Transverse colon (tissue), 4 donors: ENCODE data around the gene OOSP4B. TPM values are rescaled to one million over a fixed set of nuclear protein-coding genes. Genes with fewer than 3 reads are reported as not detected.
"Not testable (repeated sequence)": the region's sequence is repeated elsewhere in the genome, so short reads cannot be mapped to it uniquely, and the experiment has no call there.

Experiments used
- DNase-seq: peaks from one replicate; pipeline ENCODE4 v3.0.0-alpha.2; 2019
- H3K27ac ChIP-seq, 4 donors: fragments of 200-600 bp; sonication (generic); 2 replicates each; pipeline ENCODE4 v1.5.1; 2016 to 2018; ENCODE audit warnings: inconsistent platforms in 4 of 4
- H3K27me3 ChIP-seq: fragments of 200-600 bp; sonication (generic); 2 replicates; pipeline ENCODE4 v1.5.1; 2017; ENCODE audit warnings: inconsistent platforms
- H3K36me3 ChIP-seq, 4 donors: fragments of 200-600 bp; sonication (generic); 2 replicates each; pipeline ENCODE4 v1.5.1; 2017 to 2019; ENCODE audit warnings: inconsistent platforms in 4 of 4
- H3K4me1 ChIP-seq, 4 donors: fragments of 200-600 bp; sonication (generic); 2 replicates each; pipeline ENCODE4 v1.5.1; 2017 to 2020; ENCODE audit warnings: inconsistent platforms in 4 of 4
- H3K4me3 ChIP-seq, 4 donors: fragments of 200-600 bp; sonication (generic); 1 replicate in 1 of 4; 2 replicates in 3 of 4; pipeline versions ENCODE4 v1.5.1 to v1.6.1; 2017 to 2019; ENCODE audit warnings: inconsistent platforms in 4 of 4
- H3K9me3 ChIP-seq, 2 donors: fragments of 200-600 bp; sonication (generic); 2 replicates each; pipeline ENCODE4 v1.5.1; 2017 to 2019; ENCODE audit warnings: inconsistent platforms in 2 of 2
- CTCF ChIP-seq, 5 experiments: fragments of 200-600 bp in 3 of 5; fragments of 450-650 bp in 2 of 5; sonication (generic) in 3 of 5; IDR thresholded peaks; 1 replicate in 2 of 5; 2 replicates in 3 of 5; pipeline ENCODE4 v1.5.1; 2016 to 2017; ENCODE audit warnings: antibody characterized with exemption in 5 of 5, inconsistent platforms in 3 of 5, mild to moderate bottlenecking in 2 of 5, moderate library complexity in 1 of 5
- EP300 ChIP-seq: sonication (generic); formaldehyde crosslinking; IDR thresholded peaks from one replicate; pipeline ENCODE4 v1.6.1; 2017; ENCODE audit warnings: antibody characterized with exemption, low read depth
- POLR2A ChIP-seq: fragments of 450-650 bp; IDR thresholded peaks from one replicate; pipeline ENCODE4 v1.6.1; 2016; ENCODE audit warnings: antibody characterized with exemption, mild to moderate bottlenecking, moderate library complexity
- POLR2AphosphoS5 ChIP-seq, 3 donors: sonication (generic); formaldehyde crosslinking; IDR thresholded peaks; one replicate each; pipeline ENCODE4 v1.6.1; 2016; ENCODE audit warnings: antibody characterized with exemption in 3 of 3
- WGBS, 2 donors: methylation state at CpG; one replicate each; pipeline ENCODE4 v1.1.5; 2018; ENCODE audit warnings: low coverage in 1 of 2; 5-methylcytosine and 5-hydroxymethylcytosine counted together
- in situ Hi-C, 4 donors: fragments of 200-750 bp; cut with MboI; loops; one replicate each; pipeline versions ENCODE4 v1.15.0 to v1.15.1; 2017; ENCODE audit warnings: low sequenced_read_pairs in 3 of 4, low pct_ligation_motif_present in 1 of 4, low pct_unique_long_range_greater_than_20kb in 1 of 4
- intact Hi-C: fragments of 100-400 bp; cut with DNase I; formaldehyde crosslinking; loops from one replicate; pipeline ENCODE4 v1.15.1; 2023; ENCODE audit warnings: low total_unique reads
- total RNA-seq, 4 donors: library from RNA; depleted of rRNA; stranded (reverse); fragments of >200 nt; gene quantifications; one replicate each; pipeline ENCODE4 v1.1.0, GENCODE V29; 2016

OOSP4B gene
- total RNA-seq, 4 donors from 2014 or later: not detected

DNA sequence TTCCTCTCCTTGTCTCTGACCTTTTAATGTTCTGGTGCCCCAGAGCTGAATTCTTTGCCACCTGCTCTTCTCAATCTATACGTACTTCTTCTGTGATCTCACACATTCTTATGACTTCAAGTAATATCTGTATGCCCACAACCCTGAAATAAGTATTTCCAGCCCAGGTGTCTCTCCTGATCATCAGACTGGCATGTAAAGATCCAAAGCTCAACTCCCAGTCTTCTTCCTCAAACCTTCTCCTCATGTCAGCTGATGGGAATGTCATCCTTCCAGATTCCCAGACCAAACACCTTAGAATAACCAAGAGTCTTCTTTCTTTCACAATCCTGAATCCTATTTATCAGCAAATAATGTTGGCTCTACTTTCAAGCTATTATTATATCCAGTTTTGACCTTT, 48.8 kb downstream of the OOSP4B start:
- Histone ChIP-seq H3K4me1 (no peaks in the 10 kb centered on the region), H3K36me3 (no peaks in the 10 kb centered on the region), H3K9me3 (no peaks in the 10 kb centered on the region), H3K4me3 (no peak overlapping the region), H3K27me3 (no peaks in the 10 kb centered on the region), H3K27ac (no peak overlapping the region)
- WGBS, 2 donors: 84 to 90% methylated on average over 1 of the region's 1 CpG
- intact Hi-C loops (no loop called here), in situ Hi-C loops (no loop called here)
- no peak for DNase-seq
- TF ChIP-seq EP300: no peak

DNA sequence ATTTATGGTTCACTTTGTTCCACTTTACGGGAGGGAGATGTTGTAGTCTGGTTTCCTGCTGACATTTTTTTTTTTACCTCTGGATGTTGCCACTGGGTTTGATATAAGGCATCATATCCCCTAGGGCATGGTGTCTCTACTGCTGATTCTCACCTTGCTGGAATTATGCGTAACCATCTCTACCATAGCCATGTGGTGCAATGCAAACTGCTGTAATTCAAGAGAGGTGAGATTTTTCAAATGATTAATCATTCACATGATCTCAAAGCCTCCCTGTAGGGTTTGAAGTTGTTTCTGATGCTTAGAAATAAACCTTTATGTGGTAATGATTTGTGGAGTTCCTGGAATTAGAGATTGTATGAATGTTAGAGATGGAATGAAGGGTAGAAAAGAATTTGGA, 52.5 kb downstream of the OOSP4B start:
- TF ChIP-seq POLR2AphosphoS5 (IDR thresholded peaks at IDR 0.05): no peak
- TF ChIP-seq EP300: no peak
- no peak for TF ChIP-seq CTCF (IDR thresholded peaks at IDR 0.05)
- TF ChIP-seq POLR2A: no peak
- no peak for DNase-seq
- H3K27ac ChIP-seq: no peak overlapping the region

GRCh38 chr11:60071644-60072043, 54.7 kb downstream of the OOSP4B start:
- whole genome bisulfite sequencing, 2 donors: 80 to 88% methylated on average over 6 of the region's 6 CpGs
- DNase-seq, H3K4me3 ChIP-seq, H3K27me3 ChIP-seq, H3K4me1 ChIP-seq, intact Hi-C loops, H3K9me3 ChIP-seq, H3K36me3 ChIP-seq, H3K27ac ChIP-seq, in situ Hi-C loops: not testable (repeated sequence)

More for the DNA sequence above, 52.5 kb downstream of the OOSP4B start:
- Histone ChIP-seq H3K36me3 (no peaks in the 10 kb centered on the region), H3K4me1 (no peaks in the 10 kb centered on the region), H3K9me3 (no peaks in the 10 kb centered on the region), H3K4me3 (no peak overlapping the region), H3K27me3 (no peaks in the 10 kb centered on the region)
- WGBS, 2 donors: 69 to 71% methylated on average over 2 of the region's 2 CpGs
- intact Hi-C loops: no loop called here
- in situ Hi-C loops: no loop called here

GRCh38 chr11:60077216-60077817, 60.3 kb downstream of the OOSP4B start:
- no peaks in the 10 kb centered on the region for H3K27me3 ChIP-seq
- 75 to 78% methylated on average over 7 to 15 of the region's 15 CpGs for WGBS, 2 donors
- DNase-seq: no peak
- no peak for TF ChIP-seq CTCF (IDR thresholded peaks at IDR 0.05)
- no peak for TF ChIP-seq POLR2A
- TF ChIP-seq EP300: no peak
- TF ChIP-seq POLR2AphosphoS5 (IDR thresholded peaks at IDR 0.05): no peak
- H3K36me3 ChIP-seq: no peaks in the 10 kb centered on the region
- intact Hi-C loops: no loop called here
- no peak overlapping the region for H3K4me3 ChIP-seq
- no peak overlapping the region for H3K27ac ChIP-seq
- no peaks in the 10 kb centered on the region for H3K9me3 ChIP-seq
- in situ Hi-C loops: no loop called here
- H3K4me1 ChIP-seq: no peaks in the 10 kb centered on the region

- intact Hi-C loops: no loop called here
- Histone ChIP-seq H3K9me3 (no peaks in the 10 kb centered on the region), H3K27ac (no peak overlapping the region), H3K36me3 (no peaks in the 10 kb centered on the region), H3K27me3 (no peaks in the 10 kb centered on the region), H3K4me1 (no peaks in the 10 kb centered on the region), H3K4me3 (no peak overlapping the region)
- no peak for DNase-seq
- 82 to 91% methylated on average over 1 of the region's 1 CpG for WGBS, 2 donors
- in situ Hi-C loops: no loop called here
- TF ChIP-seq POLR2AphosphoS5 (IDR thresholded peaks at IDR 0.05): no peak
- no peak for TF ChIP-seq CTCF (IDR thresholded peaks at IDR 0.05)
These were observed 61.0 kb downstream of the OOSP4B start for GRCh38 chr11:60077981-60078380.
